Measurements from ENCODE around the gene STK32C.
A peak's percentile ranks its signal among the peaks of the same experiment; 100 is the strongest.
"Not testable (repeated sequence)": the region's sequence is repeated elsewhere in the genome, so short reads cannot be mapped to it uniquely, and the experiment has no call there.

Gene STK32C

GRCh38 chr10:132336919-132337407 lies 29.2 kb upstream of the STK32C start:
- DNase-seq, result no peak

- DNase-seq, result no peak
These were observed 28.5 kb upstream of the STK32C start for GRCh38 chr10:132336064-132336746.

GRCh38 chr10:132335189-132336063 lies 27.7 kb upstream of the STK32C start:
- DNase-seq, result no peak

GRCh38 chr10:132334631-132335188 lies 27.0 kb upstream of the STK32C start:
- DNase-seq, result no peak

- DNase-seq, result no peak
These were observed 25.6 kb upstream of the STK32C start for GRCh38 chr10:132333386-132333785.

GRCh38 chr10:132332433-132332754 lies 24.6 kb upstream of the STK32C start:
- no peak for DNase-seq

GRCh38 chr10:132331601-132332432 lies 24.1 kb upstream of the STK32C start, which contains the start of gene LRRC27:
TSS of gene LRRC27 (plus strand) at chr10:132332193. CDS start at chr10:132333525, 1,332 bp downstream.
- peak; percentile 77 for DNase-seq

- no peak for DNase-seq
These were observed 22.7 kb upstream of the STK32C start for GRCh38 chr10:132330486-132330833.

GRCh38 chr10:132329565-132330485 lies 22.1 kb upstream of the STK32C start:
- DNase-seq, result no peak

GRCh38 chr10:132328738-132329137 lies 21.0 kb upstream of the STK32C start:
- no peak for DNase-seq

GRCh38 chr10:132328106-132328505 lies 20.4 kb upstream of the STK32C start:
- no peak for DNase-seq

GRCh38 chr10:132326925-132327324 lies 19.2 kb upstream of the STK32C start:
- DNase-seq, result no peak

GRCh38 chr10:132326344-132326889 lies 18.7 kb upstream of the STK32C start:
- no peak for DNase-seq

- DNase-seq, result no peak
These were observed 16.4 kb upstream of the STK32C start for GRCh38 chr10:132324186-132324585.

- DNase-seq, result no peak
These were observed 14.9 kb upstream of the STK32C start for GRCh38 chr10:132322586-132323048.

- no peak for DNase-seq
These were observed 14.0 kb upstream of the STK32C start for GRCh38 chr10:132321726-132322125.

- no peak for DNase-seq
These were observed 13.1 kb upstream of the STK32C start for GRCh38 chr10:132320654-132321469.

- DNase-seq, result no peak
These were observed 12.3 kb upstream of the STK32C start for GRCh38 chr10:132319853-132320653.

- not testable (repeated sequence) for DNase-seq
These were observed 9.7 kb upstream of the STK32C start for GRCh38 chr10:132317477-132317876.

- no peak for DNase-seq
These were observed 8.4 kb upstream of the STK32C start for GRCh38 chr10:132316133-132316532.
